Tongue (tissue), 2 donors: ENCODE data around the gene ZNF552. TPM values are rescaled to one million over a fixed set of nuclear protein-coding genes. Genes with fewer than 3 reads are reported as not detected.
"Not testable (repeated sequence)": the region's sequence is repeated elsewhere in the genome, so short reads cannot be mapped to it uniquely, and the experiment has no call there.

ENCODE experiments used
- DNase-seq: peaks from one replicate; pipeline ENCODE4 v3.0.0-alpha.2; 2015
- total RNA-seq: library from RNA; depleted of rRNA; stranded (reverse); fragments of >200 nt; gene quantifications from one replicate; pipeline ENCODE4 v1.2.3, GENCODE V29; 2014

The ZNF552 gene
- total RNA-seq, 1 donor from 2014 or later: 5.7 TPM

DNA sequence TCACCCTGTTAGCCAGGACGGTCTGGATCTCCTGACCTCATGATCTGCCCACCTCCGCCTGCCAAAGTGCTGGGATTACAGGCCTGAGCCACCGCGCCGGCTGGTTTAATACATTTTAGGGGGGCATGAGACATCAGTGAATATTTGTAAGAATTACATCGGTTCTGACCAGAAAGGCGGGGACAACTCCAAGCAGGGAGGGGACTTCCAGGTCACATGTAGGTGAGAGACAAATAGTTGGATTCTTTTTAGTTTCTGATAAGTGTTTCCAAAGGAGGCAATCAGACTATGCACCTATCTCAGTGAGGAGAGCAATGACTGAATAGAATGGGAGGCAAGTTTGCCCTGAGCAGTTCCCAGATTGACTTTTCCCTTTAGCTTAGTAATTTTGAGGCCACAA, 3.7 kb upstream of the ZNF552 start:
- DNase-seq: no peak

DNA sequence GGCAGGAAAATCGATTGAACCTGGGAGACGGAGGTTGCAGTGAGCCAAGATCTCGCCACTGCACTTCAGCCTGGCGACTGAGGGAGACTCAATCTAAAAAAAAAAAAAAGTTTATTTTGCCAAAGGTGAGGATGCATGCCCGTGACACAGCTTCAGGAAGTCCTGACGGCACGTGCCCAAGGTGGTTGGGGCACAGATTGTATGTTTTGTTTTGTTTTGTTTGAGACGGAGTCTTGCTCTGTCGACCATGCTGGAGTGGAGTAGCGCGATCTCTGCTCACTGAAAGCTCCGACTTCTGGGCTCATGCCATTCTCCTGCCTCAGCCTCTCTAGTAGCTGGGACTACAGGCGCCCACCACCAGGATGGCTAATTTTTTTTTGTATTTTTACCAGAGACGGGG, 3.3 kb upstream of the ZNF552 start:
- no peak for DNase-seq

DNA sequence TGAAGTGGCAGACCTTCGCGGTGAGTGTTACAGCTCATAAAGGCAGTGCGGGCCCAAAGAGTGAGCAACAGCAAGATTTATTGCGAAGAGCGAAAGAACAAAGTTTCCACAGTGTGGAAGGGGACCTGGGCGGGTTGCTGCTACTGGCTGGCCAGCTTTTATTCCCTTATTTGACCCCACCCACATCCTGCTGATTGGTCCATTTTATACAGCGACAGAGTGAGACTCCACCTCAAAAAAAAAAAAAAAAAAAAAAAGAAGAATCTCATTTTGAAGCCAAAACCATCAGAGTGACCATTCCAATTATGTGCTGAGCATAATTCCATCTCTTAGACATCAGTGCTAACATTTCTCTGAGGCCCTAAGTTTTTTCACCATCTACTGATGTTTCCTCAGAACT, 1.9 kb upstream of the ZNF552 start:
- no peak for DNase-seq

DNA sequence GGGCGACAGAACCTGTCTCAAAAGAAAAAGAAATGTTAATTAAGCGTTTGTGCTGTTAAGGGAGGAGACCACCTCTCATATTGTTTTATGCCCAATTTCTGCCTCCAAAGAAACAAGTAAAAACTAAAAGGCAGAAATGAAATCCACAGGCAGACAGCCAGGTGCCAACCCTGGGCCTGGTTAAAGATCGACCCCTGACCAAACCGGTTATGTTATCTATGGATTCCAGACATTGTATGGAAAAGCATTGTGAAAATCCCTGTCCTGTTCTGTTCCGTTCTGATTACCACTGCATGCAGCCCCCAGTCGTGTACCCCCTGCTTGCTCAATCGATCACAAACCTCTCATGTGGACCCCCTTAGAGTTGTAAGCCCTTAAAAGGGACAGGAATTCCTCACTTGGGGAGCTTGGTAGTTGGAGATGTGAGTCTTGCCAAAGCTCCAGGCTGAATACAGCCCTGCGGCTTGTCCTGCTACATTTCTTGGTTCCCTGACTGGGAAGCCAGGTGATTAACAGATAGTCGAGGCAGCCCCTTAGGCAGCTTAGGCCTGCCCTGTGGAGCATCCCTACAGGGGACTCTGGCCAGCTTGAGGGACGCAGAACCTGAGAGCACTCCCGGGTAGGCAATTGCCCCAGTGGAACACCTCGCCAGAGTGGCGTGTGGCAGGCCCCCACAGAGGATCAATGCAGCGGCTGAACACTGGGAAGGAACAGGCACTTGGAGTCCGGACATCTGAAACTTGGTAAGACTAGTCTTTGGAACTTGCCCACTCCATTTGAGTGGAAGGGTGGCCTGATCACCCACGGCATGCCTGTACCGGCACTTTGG, 748 bp upstream of the ZNF552 start:
- DNase-seq: no peak

DNA sequence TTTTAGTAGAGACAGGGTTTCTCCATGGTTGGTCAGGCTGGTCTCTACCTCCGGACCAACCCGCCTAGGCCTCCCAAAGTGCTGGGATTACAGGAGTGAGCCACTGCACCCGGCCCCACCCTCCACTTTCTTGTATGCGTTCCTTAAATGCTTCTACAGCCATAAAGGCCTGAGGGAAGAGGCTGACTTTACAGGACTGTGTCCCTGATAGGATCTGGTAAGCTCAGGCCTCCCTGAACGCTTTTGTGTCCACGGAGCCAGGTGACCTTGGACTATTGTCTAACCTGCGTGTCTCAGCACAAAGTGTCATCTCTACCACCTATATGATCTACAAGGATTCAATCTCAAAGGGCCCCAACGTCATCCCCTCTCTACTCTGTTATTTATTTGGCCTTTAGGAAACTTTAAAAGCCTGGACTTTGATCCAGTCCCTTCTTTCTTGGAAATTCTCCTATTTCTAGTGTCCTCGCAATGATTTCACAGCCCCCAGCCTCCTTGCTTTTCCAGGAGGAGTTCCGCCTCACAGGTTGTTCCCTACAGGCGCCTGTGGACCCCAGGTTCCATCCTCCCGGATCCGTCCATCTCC, 701 bp downstream of the ZNF552 start:
- DNase-seq: no peak

DNA sequence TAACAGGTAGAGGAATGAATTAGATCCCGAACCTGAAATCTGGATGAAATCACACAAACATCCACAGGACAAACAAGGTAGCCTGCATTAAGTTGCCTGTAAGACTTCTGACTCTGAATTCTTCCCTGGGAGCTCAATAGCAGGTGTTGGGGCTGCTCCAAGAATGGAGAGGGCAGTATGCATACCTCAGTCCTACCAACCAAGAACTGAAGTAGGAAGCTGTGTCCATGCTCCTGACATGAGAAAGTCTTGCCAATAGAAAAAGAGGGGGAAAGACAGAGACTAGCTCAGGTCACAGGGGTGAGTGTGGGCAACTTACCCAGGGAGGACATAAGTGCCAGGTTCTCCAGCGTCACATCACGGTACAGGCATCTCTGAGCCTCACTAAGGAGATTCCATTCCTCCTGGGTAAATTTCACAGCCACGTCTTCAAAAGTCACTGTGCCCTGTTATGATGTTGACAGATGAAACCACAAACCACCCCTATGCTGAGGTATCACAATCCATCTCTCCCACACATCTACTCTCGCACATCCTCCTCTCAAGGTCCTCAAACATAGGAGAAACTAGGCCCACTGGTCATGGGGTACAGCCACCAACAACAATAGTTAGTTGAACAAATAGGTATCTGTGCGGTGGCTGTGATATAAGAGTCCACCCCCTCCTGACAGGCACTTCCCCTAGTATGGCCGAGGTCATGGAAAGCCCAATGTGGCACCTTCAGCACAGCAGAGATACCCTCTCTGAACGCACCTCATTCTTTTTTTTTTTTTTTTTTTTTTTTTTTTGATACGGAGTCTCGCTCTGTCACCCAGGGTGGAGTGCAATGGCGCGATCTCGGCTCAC, 1.5 kb downstream of the ZNF552 start:
- DNase-seq: not testable (repeated sequence)

DNA sequence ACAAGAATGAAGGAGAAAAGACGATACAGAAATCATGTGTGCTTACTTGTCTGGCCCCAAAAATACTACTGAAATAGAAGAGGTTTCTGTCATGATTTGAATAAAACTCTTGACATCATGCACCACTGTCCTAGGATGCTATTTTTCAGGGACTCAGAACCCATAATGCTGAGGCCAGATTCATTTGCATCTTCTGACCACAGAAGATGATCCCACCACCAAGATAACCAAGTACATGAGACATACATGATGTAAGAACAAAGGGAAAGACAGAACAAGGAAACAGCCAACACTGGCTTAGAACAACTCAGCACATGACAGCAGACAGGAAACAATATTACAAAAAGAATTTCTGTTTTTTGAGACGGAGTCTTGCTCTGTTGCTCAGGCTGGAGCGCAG, 2.5 kb downstream of the ZNF552 start:
- no peak for DNase-seq

DNA sequence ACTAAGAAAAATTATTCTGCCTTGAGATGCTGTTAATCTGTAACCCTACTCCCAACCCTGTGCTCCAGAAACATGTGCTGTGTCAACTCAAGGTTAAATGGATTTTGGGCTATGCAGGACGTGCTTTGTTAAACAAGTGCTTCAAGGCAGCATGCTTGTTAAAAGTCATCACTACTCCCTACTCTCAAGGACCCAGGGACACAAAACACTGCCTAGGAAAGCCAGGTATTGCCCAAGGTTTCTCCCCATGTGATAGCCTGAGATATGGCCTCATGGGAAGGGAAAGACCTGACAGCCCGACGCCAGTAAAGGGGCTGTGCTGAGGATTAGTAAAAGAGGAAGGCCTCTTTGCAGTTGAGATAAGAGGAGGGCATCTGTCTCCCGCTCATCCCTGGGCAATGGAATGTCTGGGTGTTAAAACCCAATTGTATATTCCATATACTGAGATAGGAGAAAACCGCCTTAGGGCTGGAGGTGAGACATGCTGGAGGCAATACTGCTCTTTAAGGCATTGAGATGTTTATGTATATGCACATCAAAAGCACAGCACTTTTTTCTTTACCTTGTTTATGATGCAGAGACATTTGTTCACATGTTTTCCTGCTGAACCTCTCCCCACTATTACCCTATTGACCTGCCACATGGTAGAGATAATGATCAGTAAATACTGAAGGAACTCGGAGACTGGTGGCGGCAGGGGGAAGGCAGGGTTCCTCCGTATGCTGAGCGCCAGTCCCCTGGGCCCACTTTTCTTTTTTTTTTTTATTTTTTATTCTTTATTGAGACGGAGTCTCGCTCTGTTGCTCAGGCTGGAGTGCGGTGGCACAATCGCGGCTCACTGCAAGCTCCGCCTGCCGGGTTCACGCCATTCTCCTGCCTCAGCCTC, 4.1 kb downstream of the ZNF552 start:
- not testable (repeated sequence) for DNase-seq

DNA sequence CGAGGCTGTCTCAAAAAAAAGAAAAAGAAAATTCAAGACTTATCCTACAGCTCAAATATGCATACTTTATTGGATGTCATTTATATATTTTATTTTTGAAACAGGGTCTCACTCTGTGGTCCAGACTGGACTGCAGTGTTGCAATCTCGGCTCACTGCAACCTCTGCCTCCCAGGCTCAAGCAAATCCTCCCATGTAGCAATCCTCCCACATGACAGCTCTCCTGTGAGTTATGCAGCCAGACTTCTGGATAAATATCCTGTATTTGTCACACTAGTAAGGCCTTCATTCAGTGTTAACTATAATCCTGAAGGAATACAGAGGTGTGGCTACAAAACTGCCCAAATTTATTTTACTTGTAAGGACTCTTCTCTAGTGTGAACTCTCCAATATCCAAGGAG, 7.2 kb downstream of the ZNF552 start:
- DNase-seq: no peak

DNA sequence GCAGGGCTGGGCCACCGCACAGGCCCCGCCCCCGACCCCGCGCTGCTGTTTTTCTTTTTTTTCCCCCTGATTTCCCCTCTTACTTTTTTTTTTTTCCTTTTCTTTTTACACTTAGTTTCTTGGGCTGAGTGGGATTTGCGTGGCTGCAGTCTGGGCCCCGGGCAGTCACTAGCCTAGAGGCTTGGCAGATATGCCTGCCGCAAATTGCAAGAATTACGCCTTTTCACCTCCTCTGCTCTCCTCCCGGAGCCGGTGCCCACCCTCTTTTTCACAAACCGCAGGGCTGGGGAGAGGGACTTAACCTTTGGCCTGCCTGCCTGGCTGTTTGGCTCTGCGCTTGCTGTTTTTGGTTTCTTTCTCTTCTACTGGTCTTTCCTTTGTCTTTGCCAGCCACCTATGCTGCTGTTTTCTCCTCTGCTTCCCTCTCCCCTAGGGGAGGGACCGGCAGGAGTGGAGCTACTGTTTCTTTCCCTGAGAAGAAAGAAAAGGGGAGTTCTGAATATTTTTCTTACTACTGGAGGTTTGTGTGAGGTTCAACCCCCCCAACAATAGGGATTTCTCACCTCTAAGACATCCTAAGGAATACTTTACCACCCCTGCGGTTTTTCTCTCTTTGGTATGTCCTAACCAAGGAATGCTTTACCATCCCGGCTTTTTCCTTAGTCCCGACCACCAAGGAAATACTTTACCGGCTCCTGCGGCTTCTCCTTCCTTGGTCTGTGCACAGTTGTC, 11.0 kb downstream of the ZNF552 start:
- peak; percentile 64 for DNase-seq

DNA sequence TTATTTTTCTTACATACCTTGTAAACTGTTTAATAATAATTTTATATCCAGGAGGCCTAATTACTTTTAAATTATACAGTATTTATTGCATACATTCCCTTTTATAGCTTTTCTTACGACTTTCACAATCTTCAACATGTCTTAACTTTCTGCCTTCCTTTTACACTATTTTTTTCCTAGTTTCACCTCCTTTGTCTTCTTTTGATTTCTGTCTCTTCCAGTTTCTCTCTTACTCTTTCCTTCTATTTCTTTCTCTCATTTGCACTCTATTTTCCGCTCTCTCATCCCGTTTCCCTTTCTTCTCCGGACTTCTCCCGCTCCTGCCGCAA, 11.5 kb downstream of the ZNF552 start:
- no peak for DNase-seq

DNA sequence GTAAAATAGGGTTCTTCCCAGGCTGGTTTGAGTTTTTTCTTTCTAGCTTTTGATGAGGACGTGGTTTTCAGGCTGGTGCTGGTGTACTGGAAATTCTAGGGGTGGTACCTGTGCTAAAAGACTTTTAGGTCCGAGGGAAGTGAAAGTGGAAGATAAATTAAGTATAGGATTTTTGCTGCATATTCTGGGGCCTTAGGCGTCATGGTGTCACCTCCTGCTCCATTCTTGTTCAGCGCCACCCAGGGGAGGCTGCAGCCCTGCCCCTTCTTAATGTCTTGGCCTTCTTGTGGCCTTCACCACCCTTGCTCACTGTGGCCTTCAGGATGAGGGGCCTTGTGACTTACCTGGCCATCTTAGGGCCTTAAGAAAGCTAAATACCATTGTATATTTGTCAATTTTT, 12.4 kb downstream of the ZNF552 start:
- DNase-seq: no peak

DNA sequence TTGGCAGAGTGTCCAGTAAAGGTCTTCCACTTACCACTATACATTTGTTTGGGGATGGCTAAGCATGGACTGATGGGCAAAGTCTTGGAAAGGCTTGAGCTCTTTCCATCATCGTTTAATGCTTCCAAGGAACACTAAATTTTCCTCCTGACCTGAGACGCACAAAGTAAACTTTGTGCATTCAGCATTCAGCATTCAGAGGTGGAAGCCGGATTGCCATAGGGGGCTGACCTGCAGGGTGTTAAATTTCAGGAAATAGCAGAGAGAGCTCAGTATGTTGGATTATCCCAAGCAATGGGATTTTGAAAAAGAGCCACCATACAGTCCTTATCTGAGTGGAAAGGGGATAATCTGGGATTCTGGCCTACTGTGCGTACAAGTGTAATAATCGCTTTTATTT, 14.0 kb downstream of the ZNF552 start:
- no peak for DNase-seq

DNA sequence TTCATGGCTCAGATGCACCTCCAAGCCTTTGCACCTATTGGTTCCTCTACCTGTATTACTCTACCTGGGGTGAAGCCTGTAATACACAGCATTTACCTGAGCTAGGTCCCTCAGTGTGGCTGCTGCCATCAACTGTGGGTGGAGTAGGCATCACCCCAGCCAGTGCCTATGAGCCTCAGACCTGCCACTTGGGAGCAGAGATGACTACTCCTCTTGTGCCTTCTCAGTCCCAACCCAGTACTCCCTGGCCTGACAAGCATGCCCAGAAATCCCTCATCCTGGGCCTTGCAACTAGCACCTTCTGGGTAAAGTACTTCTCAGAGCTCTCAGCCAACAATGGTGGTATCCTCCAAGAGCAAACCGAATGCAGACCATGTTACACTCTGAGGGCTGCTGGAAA, 18.1 kb downstream of the ZNF552 start:
- DNase-seq: not testable (repeated sequence)

DNA sequence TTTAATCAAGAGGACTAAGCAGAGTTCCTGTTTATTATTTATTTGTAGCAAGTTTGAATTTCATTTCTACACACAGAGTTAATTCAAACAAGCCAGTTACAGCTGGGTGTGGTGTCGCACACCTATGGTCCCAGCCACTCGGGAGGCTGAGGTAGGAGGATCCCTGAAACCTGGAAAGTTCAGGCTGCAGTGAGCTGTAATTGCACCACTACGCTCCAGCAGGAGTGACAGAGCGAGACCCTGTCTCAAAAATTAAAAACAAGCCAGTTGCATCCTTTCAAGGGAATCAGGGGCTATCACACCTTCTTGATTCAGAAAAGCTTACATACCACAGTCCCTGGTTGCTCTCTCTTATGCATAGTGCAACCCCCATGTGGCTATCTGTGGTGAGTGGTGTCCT, 25.4 kb downstream of the ZNF552 start:
- DNase-seq: no peak

DNA sequence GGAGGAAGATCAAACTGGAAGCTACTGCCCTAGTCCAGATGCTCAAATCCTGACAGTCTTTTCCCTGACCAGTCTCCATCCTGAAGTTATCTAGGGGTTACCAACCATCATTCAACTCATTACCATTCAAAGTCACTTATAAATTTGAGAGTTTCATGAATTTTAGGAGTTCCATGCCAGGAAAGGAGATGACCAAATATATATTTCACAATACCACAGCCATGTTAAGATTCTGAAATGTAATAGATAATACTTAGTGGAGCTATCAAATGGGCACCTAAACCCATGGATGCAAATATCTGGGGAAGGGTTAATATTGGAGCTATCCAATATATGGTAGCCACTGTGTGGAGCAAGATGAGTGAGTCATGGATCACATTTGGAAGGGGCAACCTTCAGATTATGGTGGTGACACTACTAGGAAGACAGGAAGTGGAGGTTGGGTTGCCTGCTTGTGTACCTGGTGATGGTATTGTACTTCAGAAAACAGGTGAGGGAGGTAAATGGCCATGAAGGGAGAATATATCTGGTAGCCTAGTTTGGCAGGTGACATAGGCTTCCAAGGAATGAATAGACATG, 26.5 kb downstream of the ZNF552 start:
- DNase-seq: no peak

DNA sequence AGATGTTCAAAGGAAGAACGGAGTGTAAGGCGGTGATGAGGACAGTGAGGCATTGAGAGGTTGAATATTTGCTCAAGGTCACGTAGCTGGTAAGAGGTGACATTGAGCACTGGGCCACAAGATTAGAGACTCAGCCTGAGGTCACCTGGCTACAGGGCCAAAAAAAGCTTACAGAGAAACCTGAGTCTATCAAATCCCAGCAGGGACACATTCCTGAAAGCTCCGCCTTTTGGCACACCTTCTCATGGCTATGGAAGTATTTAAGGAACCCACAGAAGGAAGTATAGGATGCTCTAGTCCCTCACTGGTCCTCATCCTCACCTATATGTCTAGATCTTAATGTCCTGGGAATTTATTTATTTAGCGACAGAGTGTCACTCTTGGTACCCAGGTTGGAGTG, 27.8 kb downstream of the ZNF552 start:
- no peak for DNase-seq

DNA sequence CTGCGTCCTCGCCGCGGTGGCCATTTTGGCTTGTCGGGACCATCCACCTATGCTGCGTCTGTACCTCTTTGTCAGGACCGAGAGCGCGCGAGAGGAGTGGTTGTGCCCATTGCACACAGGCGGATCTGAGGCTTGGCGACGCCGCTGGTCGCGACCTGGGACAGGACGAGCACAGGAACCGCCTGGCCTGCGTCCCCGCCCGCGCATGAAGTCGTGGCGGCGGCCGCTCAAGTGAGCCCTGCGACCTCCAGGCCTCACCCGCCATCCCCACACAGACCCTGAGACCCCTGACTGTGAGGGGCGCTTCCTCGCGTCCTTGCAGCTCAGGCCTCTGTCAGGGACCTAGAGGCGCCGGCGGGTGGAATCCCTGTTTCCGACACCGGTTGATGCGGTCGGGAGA, 28.4 kb downstream of the ZNF552 start:
- DNase-seq: no peak

DNA sequence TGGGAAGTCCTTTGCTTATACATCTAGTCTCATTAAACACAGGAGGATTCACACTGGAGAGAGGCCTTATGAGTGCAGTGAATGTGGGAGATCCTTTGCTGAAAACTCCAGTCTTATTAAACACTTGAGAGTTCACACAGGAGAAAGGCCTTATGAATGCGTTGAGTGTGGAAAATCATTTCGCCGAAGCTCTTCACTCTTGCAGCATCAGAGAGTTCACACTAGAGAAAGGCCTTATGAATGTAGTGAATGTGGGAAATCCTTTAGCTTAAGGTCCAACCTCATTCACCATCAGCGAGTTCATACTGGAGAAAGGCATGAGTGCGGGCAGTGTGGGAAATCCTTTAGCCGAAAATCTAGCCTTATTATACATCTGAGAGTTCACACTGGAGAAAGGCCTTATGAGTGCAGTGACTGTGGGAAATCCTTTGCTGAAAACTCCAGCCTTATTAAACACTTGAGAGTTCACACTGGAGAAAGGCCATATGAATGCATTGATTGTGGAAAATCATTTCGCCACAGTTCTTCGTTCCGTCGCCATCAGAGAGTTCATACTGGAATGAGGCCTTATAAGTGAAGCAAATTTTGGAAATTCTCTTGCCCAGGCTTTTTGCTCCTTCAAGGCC, 35.4 kb downstream of the ZNF552 start:
- DNase-seq: no peak

DNA sequence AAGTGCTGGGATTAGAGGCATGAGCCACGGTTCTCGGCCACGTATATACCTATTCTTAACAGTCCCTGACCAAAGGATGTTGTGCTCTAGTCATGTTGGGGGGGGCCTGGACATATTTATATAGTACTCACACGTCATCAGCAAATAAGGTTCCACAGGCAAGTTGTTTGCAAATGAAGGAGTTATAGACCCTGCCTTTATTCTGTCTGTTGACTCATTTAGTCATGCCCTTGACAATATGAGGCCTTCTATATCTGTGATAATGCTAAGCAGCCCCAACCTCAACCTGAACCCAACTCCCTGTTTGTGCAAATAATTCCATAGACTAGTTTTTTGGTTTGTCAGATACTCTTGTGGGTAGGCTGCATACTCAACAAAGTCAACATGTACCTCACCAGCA, 36.4 kb downstream of the ZNF552 start:
- no peak for DNase-seq
